HFFc6 (cell line): Measurements from ENCODE around the gene BABAM2. TPM values are rescaled to one million over a fixed set of nuclear protein-coding genes. Genes with fewer than 3 reads are reported as not detected.
A peak's percentile ranks its signal among the peaks of the same experiment; 100 is the strongest.

ENCODE experiments used
- DNase-seq: peaks from one replicate; pipeline ENCODE4 v3.0.0-alpha.2; 2018
- H3K27ac Mint-ChIP-seq: 2 replicates; pipeline ENCODE4 v1.8.0; 2020; ENCODE audit warnings: mild to moderate bottlenecking, mixed read lengths
- H3K27me3 Mint-ChIP-seq: 2 replicates; pipeline ENCODE4 v1.8.0; 2021; ENCODE audit warnings: mild to moderate bottlenecking, moderate library complexity, mixed read lengths; ENCODE audit not compliant: insufficient read depth
- H3K36me3 Mint-ChIP-seq: 2 replicates; pipeline ENCODE4 v1.8.0; 2021; ENCODE audit warnings: low read depth, mixed read lengths
- H3K4me1 Mint-ChIP-seq: 2 replicates; pipeline ENCODE4 v1.8.0; 2020; ENCODE audit warnings: low read depth, mixed read lengths
- H3K4me3 Mint-ChIP-seq: 2 replicates; pipeline ENCODE4 v1.8.0; 2020; ENCODE audit warnings: mild to moderate bottlenecking, moderate library complexity, mixed read lengths
- H3K9me3 Mint-ChIP-seq: 2 replicates; pipeline ENCODE4 v1.8.0; 2020; ENCODE audit warnings: mild to moderate bottlenecking, mixed read lengths
- CTCF ChIP-seq: fragments of 200-600 bp; sonication (generic); IDR thresholded peaks from 2 replicates; pipeline ENCODE4 v1.5.0; 2021; ENCODE audit warnings: antibody characterized with exemption, mild to moderate bottlenecking
- total RNA-seq, 6 experiments: library from RNA; stranded (reverse); fragmentation: NEBNext Ultra II Directional; extraction: Animal tissue kit (Norgen Biotek cat#: 25700); gene quantifications; 2 replicates in 1 of 6; 3 replicates in 5 of 6; pipeline ENCODE4 v1.2.3, GENCODE V29; 2021

BABAM2 gene
- total RNA-seq, 6 experiments from 2014 or later, result 30.8 to 46.6 (median 41.2) TPM

GRCh38 chr2:27989149-27989548 lies 98.6 kb downstream of the BABAM2 start:
- H3K36me3 Mint-ChIP-seq, result peaks cover 7% of the 10 kb centered on the region
- no peaks in the 10 kb centered on the region for H3K9me3 Mint-ChIP-seq
- no peak overlapping the region for H3K27ac Mint-ChIP-seq
- no peak for DNase-seq
- TF ChIP-seq CTCF, result no peak
- no peak overlapping the region for H3K4me3 Mint-ChIP-seq
- H3K4me1 Mint-ChIP-seq, result peaks cover 59% of the 10 kb centered on the region
- H3K27me3 Mint-ChIP-seq, result no peaks in the 10 kb centered on the region

GRCh38 chr2:27990030-27990590 lies 99.6 kb downstream of the BABAM2 start:
- H3K36me3 Mint-ChIP-seq, result peaks cover 14% of the 10 kb centered on the region
- no peak for TF ChIP-seq CTCF
- peaks cover 62% of the 10 kb centered on the region for H3K4me1 Mint-ChIP-seq
- no peak for DNase-seq
- H3K27ac Mint-ChIP-seq, result no peak overlapping the region
- H3K9me3 Mint-ChIP-seq, result no peaks in the 10 kb centered on the region
- H3K4me3 Mint-ChIP-seq, result no peak overlapping the region
- no peaks in the 10 kb centered on the region for H3K27me3 Mint-ChIP-seq

- TF ChIP-seq CTCF, result no peak
- H3K4me1 Mint-ChIP-seq, result peaks cover 62% of the 10 kb centered on the region
Measured at GRCh38 chr2:27991146-27991545, 100.6 kb downstream of the BABAM2 start.

GRCh38 chr2:27992787-27993401 lies 102.4 kb downstream of the BABAM2 start:
- TF ChIP-seq CTCF, result no peak
- no peaks in the 10 kb centered on the region for H3K9me3 Mint-ChIP-seq
- peaks cover 22% of the 10 kb centered on the region for H3K36me3 Mint-ChIP-seq
- H3K4me3 Mint-ChIP-seq, result peak overlapping the region; percentile 27
- 0 out of 2 replicates have a peak overlapping the region, but pooled peaks have one; percentile 7 for H3K27ac Mint-ChIP-seq
- peaks cover 55% of the 10 kb centered on the region for H3K4me1 Mint-ChIP-seq
- DNase-seq, result peak; percentile 38
- no peaks in the 10 kb centered on the region for H3K27me3 Mint-ChIP-seq

More at GRCh38 chr2:27991146-27991545, 100.6 kb downstream of the BABAM2 start:
- no peak for DNase-seq
- Mint-ChIP-seq H3K4me3 (no peak overlapping the region), H3K36me3 (peaks cover 18% of the 10 kb centered on the region), H3K27ac (no peak overlapping the region), H3K27me3 (no peaks in the 10 kb centered on the region), H3K9me3 (no peaks in the 10 kb centered on the region)

- no peak for DNase-seq
- no peak for TF ChIP-seq CTCF
- no peaks in the 10 kb centered on the region for H3K9me3 Mint-ChIP-seq
- H3K4me1 Mint-ChIP-seq, result peaks cover 50% of the 10 kb centered on the region
- peaks cover 22% of the 10 kb centered on the region for H3K36me3 Mint-ChIP-seq
- no peaks in the 10 kb centered on the region for H3K27me3 Mint-ChIP-seq
- H3K27ac Mint-ChIP-seq, result peak overlapping the region; percentile 7; the same call in 1 of the 2 replicates
- H3K4me3 Mint-ChIP-seq, result no peak overlapping the region; the same call in none of the 2 replicates
Measured at GRCh38 chr2:27993402-27993787, 102.9 kb downstream of the BABAM2 start.
